Measurements from ENCODE around the gene SLC16A3.
"Not testable (repeated sequence)": the region's sequence is repeated elsewhere in the genome, so short reads cannot be mapped to it uniquely, and the experiment has no call there.

SLC16A3 gene

GRCh38 chr17:82247856-82248671 is 19.2 kb downstream of the SLC16A3 start:
- DNase-seq, result no peak

DNA sequence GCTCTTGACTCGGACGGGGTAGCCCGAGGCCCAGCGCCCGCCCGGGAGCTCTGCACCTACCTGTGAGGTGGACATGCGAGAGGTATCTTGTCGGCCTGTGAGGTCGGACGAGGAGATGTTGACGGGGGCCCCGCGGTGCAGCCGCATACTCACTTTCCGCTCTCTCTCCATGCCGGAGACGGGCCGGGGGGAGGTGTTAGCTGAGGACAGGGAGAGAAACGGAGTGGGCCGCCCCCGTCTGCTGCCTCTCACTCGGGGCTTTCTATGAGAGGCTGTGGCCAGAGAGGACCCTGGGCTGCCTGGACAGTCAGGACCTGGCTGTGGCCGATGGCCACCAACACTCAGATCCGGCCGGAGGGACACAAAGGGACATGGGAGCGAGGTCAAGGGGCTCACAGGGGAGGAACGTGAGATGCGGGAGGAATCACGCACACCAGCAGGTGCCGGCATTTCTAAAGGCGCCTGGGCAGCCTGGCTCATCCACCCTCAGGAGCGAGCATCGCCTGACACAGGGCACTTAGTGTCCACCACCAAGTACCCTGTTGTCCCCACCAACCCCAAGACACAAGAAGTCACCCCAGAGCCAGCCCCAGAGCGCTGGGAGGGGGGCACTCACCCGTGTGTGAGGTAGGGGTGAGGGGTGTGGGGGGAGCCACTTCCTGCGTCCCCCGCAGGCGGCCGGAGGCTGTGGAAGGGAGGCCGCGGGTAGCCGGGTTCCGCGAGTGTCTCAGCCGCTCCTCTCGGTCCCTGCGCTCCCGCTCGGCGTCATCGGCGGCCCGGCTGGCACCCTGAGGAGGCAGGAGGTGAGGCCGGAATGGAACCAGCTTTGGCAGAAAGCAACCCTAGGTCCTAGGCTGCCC is 20.2 kb downstream of the SLC16A3 start:
- DNase-seq, result no peak

DNA sequence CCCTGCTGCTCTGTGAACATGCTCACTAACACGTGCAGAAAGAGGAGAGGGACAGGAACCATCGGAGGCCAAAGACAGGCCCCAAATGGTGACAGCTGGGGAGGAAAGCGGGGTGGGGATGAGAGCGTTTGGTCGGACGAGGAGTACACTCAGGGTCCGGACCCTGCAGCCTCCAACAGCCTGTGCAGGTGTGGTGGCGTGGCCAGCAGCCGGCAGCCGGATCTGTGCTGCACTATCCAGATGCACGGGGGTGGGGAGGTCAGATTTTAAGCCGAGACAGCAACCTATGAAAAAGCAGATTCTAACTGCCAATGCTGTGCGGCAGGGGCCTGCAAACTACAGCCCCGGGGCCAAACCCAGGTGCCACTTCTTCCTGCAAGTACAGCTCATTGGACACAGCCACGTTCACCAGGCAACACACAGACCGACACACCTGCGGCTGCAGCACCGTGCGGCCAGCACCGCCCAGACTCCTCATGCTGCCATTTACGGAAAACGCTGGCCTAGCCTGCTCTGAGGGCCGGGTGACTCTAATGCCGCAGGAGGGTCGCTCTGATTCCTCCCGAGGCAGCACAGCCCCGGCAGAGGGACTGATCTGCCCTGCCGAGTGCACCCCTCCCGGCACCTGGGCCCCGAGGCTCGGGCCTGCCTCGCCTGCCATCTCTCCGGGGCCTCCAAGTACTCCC is 21.2 kb downstream of the SLC16A3 start:
- no peak for DNase-seq

GRCh38 chr17:82250868-82251500 is 22.1 kb downstream of the SLC16A3 start:
- no peak for DNase-seq

DNA sequence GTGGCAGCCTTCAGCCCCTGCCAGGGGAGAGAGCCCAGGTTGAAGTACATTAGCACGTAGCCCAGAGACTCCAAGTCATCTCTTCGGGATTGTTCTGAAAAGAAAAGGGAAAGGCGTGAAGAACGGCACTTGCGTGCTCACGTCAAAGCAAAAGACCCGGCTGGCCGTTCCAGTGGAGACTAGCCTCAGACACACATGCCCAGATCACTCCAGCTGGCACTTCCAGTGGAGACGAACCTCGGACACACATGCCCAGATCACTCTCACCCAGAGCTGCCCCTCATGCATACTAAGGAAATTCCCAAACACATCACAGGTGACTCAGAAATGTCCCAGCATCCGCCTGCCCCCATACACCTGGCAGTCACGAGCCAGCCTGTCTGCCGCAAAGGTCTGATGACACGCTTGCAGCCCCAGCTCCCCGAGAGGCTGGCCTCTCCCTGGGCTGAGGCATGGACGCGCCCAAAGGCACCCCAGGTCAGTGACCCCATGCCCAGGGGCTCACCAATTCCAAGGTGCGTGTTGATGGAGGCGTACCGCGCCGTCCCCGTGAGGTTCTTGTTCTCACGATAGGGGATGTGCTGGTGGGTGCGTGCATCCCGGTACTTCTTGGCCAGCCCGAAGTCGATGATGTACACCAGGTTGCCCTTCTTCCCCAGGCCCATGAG is 23.8 kb downstream of the SLC16A3 start:
- DNase-seq, result no peak

- no peak for DNase-seq
Observed at GRCh38 chr17:82253179-82253544, 24.3 kb downstream of the SLC16A3 start.

DNA sequence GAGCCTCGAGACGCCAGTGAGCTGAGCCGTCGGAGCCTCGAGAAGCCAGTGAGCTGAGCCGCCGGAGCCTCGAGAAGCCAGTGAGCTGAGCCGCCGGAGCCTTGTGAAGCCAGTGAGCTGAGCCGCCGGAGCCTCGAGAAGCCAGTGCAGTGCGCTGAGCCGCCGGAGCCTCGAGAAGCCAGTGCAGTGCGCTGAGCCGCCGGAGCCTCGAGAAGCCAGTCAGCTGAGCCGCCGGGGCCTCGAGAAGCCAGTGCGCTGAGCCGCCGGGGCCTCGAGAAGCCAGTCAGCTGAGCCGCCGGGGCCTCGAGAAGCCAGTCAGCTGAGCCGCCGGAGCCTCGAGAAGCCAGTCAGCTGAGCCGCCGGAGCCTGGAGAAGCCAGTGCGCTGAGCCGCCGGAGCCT is 25.3 kb downstream of the SLC16A3 start:
- not testable (repeated sequence) for DNase-seq

GRCh38 chr17:82254746-82255145 is 25.9 kb downstream of the SLC16A3 start:
- not testable (repeated sequence) for DNase-seq

GRCh38 chr17:82255402-82255972 is 26.6 kb downstream of the SLC16A3 start:
- no peak for DNase-seq

- DNase-seq, result no peak
Observed at GRCh38 chr17:82256242-82256885, 27.5 kb downstream of the SLC16A3 start.

GRCh38 chr17:82257473-82257872 is 28.6 kb downstream of the SLC16A3 start:
- DNase-seq, result no peak

DNA sequence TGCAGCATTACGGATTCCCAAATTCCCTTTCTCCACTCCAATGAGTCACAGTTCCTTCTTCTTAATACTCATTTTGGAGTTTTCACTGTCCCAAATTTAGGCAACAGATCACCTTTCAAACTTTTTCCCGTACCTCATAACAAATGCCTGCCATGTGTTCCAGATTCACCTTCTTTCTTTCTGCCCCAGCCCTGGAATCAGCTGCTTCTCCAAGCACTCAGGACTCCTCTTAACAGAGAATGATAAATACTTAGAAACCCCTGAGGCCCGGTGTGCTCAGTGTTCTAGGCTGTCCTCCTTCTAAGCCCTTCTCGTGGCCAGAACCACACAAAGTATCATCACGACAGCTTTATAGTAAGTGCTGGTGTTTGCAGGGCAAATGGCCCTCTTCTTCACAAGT is 29.7 kb downstream of the SLC16A3 start:
- DNase-seq, result no peak

DNA sequence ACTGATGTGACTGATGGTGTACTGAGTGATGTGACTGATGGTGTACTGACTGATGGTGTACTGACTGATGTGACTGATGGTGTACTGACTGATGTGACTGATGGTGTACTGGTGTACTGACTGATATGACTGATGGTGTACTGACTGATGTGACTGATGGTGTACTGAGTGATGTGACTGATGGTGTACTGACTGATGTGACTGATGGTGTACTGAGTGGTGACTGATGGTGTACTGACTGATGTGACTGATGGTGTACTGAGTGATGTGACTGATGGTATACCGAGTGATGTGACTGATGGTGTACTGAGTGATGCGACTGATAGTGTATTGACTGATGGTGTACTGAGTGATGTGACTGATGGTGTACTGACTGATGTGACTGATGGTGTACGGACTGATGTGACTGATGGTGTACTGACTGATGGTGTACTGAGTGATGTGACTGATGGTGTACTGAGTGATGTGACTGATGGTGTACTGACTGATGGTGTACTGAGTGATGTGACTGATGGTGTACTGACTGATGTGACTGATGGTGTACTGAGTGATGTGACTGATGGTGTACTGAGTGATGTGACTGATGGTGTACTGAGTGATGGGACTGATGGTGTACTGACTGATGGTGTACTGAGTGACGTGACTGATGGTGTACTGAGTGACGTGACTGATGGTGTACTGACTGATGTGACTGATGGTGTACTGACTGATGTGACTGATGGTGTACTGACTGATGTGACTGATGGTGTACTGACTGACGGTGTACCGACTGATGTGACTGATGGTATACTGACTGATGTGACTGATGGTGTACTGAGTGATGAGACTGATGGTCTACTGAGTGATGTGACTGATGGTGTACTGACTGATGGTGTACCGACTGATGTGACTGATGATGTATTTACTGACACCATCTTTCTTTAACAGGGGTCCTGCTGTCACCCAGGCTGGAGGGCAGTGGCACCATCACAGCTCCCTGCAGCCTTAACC is 31.4 kb downstream of the SLC16A3 start:
- DNase-seq, result not testable (repeated sequence)

- DNase-seq, result no peak
Observed at GRCh38 chr17:82262344-82262743, 33.5 kb downstream of the SLC16A3 start.

DNA sequence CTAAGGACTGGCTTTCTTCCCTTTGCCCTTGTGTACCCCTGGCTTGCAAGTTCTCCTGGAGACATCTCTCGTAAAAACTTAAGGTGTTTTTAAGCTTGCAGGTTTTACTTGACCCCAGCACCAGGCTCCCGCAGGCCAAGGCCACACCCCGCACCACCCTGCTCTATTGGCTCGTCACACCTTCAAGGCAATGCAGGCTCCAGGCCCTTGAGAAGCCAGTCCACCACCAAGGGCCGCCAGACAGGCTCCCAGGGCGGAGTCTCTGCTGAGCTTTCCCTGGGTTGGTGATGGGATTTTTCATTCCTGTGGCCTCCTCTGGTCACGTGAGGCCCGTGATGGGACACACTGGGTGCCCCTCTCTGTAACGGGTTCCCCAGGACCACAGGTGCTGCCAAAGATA is 34.8 kb downstream of the SLC16A3 start:
- DNase-seq, result no peak

DNA sequence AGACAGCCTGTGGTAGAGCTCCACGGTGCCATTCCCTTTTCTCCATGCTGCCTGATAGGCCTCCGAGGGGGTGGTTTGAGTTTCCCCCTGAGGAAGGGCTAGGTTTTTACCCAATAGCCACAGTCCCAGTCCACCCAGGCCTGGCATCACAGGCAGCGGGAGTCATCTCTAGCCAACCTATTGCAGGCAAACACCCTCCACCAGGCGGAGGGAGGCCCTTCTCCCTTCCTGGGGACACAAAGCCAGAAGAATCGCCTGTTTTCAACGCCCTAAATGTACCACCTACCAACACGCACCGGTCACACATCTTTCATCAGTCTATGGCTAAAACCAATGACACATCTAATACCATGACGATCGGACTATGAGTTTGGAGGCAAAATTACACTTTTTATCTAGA is 37.3 kb downstream of the SLC16A3 start:
- no peak for DNase-seq

- DNase-seq, result no peak
Observed at GRCh38 chr17:82267575-82268379, 38.9 kb downstream of the SLC16A3 start.

- DNase-seq, result no peak
Observed at GRCh38 chr17:82269138-82269881, 40.5 kb downstream of the SLC16A3 start.
